SK-N-SH (cell line): ENCODE measurements around the gene AADACL4. TPM values are rescaled to one million over a fixed set of nuclear protein-coding genes. Genes with fewer than 3 reads are reported as not detected.

ENCODE experiments used
- CTCF ChIA-PET: fragments of 300-600, 350-600 bp; formaldehyde crosslinking; extraction: SDS; loops from one replicate; lab custom pipeline; 2021; lab: Yijun Ruan, JAX
- POLR2A ChIA-PET: fragments of 350-600 bp; sonication (Branson Sonifier 250); formaldehyde crosslinking; extraction: SDS; loops from one replicate; lab custom pipeline; 2020; ENCODE audit warnings: antibody characterized with exemption, inconsistent platforms; lab: Yijun Ruan, JAX
- DNase-seq: peaks from one replicate; pipeline ENCODE4 v3.0.0; 2012
- H2AFZ ChIP-seq: fragments of 200-600 bp; sonication (generic); 2 replicates; pipeline ENCODE4 v1.8.1; 2016; ENCODE audit warnings: antibody characterized with exemption, mild to moderate bottlenecking, low read depth
- H3F3A ChIP-seq: fragments of 200-600 bp; sonication (generic); replicated peaks from 2 replicates; pipeline ENCODE3; 2016; ENCODE audit warnings: antibody characterized with exemption, mild to moderate bottlenecking; ENCODE audit not compliant: insufficient read depth
- H3K27ac ChIP-seq, 2 experiments: fragments of 200-500 bp in 1 of 2; fragments of 200-600 bp in 1 of 2; sonication (Bioruptor generic) in 1 of 2; sonication (generic), shearing (Covaris generic) in 1 of 2; 2 replicates each; pipeline versions ENCODE4 v1.5.1 to v1.6.1; 2014 to 2016; ENCODE audit warnings: low read depth in 2 of 2, inconsistent platforms in 1 of 2, low read length in 1 of 2, mild to moderate bottlenecking in 1 of 2, mixed read lengths in 1 of 2
- H3K27me3 ChIP-seq: fragments of 200-600 bp; sonication (generic), shearing (Covaris generic); 2 replicates; pipeline ENCODE4 v1.6.1; 2016; ENCODE audit warnings: mixed run types; ENCODE audit not compliant: insufficient read depth
- H3K36me3 ChIP-seq, 2 experiments: fragments of 200-500 bp in 1 of 2; fragments of 200-600 bp in 1 of 2; sonication (Bioruptor generic) in 1 of 2; sonication (generic) in 1 of 2; replicated peaks in 1 of 2; 2 replicates each; pipeline versions ENCODE3 to v1.5.1; 2014 to 2016; ENCODE audit warnings: low read length in 1 of 2, mild to moderate bottlenecking in 1 of 2; ENCODE audit not compliant: insufficient read depth in 2 of 2, control insufficient read depth in 1 of 2
- H3K4me1 ChIP-seq, 2 experiments: fragments of 200-500 bp in 1 of 2; fragments of 200-600 bp in 1 of 2; sonication (Bioruptor generic) in 1 of 2; sonication (generic), shearing (Covaris generic) in 1 of 2; 2 replicates each; pipeline versions ENCODE4 v1.5.1 to v1.6.1; 2014 to 2016; ENCODE audit warnings: low read depth in 1 of 2, low read length in 1 of 2, mixed run types in 1 of 2; ENCODE audit not compliant: insufficient read depth in 2 of 2, control insufficient read depth in 1 of 2
- H3K4me2 ChIP-seq: fragments of 200-600 bp; sonication (generic), shearing (Covaris generic); 2 replicates; pipeline ENCODE4 v1.6.1; 2017; ENCODE audit warnings: mixed run types
- H3K4me3 ChIP-seq, 2 experiments: fragments of 200-500 bp in 1 of 2; fragments of 200-600 bp in 1 of 2; sonication (Bioruptor generic) in 1 of 2; sonication (generic), shearing (Covaris generic) in 1 of 2; 2 replicates each; pipeline versions ENCODE4 v1.5.1 to v1.8.1; 2014 to 2016; ENCODE audit warnings: low read depth in 2 of 2, inconsistent platforms in 1 of 2, low read length in 1 of 2, mild to moderate bottlenecking in 1 of 2, mixed read lengths in 1 of 2, moderate library complexity in 1 of 2
- H3K79me2 ChIP-seq: fragments of 200-600 bp; sonication (generic); 2 replicates; pipeline ENCODE4 v1.8.1; 2017; ENCODE audit warnings: mild to moderate bottlenecking; ENCODE audit not compliant: insufficient read depth
- H3K9ac ChIP-seq: fragments of 200-600 bp; sonication (generic); 2 replicates; pipeline ENCODE4 v1.6.1; 2017; ENCODE audit warnings: mixed run types
- H3K9me2 ChIP-seq: fragments of 200-600 bp; sonication (generic); 2 replicates; pipeline ENCODE4 v1.6.1; 2017; ENCODE audit warnings: mixed run types
- H3K9me3 ChIP-seq: fragments of 200-600 bp; sonication (generic); 2 replicates; pipeline ENCODE4 v1.6.1; 2017; ENCODE audit warnings: mixed run types, mild to moderate bottlenecking, moderate library complexity
- H4K20me1 ChIP-seq: fragments of 200-600 bp; sonication (generic); 2 replicates; pipeline ENCODE4 v1.6.1; 2017; ENCODE audit warnings: mild to moderate bottlenecking, mixed run types; ENCODE audit not compliant: insufficient read depth
- CHD2 ChIP-seq: fragments of 150-350 bp; IDR thresholded peaks from 2 replicates; pipeline ENCODE4 v1.6.1; 2018; ENCODE audit warnings: low read length; ENCODE audit not compliant: partially characterized antibody
- ELF1 ChIP-seq: IDR thresholded peaks from 2 replicates; pipeline ENCODE4 v1.4.0; 2012
- FOSL2 ChIP-seq: IDR thresholded peaks from 2 replicates; pipeline ENCODE4 v1.4.0; 2012; ENCODE audit warnings: low read depth, mild to moderate bottlenecking, moderate library complexity, borderline replicate concordance
- GABPA ChIP-seq: IDR thresholded peaks from 2 replicates; pipeline ENCODE4 v1.4.0; 2012; ENCODE audit warnings: low read depth, mild to moderate bottlenecking
- JUND ChIP-seq: IDR thresholded peaks from 2 replicates; pipeline ENCODE4 v1.4.0; 2012
- MXI1 ChIP-seq: IDR thresholded peaks from 2 replicates; pipeline ENCODE4 v1.6.1; 2012; ENCODE audit warnings: mild to moderate bottlenecking, low read depth, low read length, improper control_type of control experiment
- NFIC ChIP-seq: IDR thresholded peaks from 2 replicates; pipeline ENCODE4 v1.4.0; 2012; ENCODE audit warnings: borderline replicate concordance
- NRF1 ChIP-seq: IDR thresholded peaks from 2 replicates; pipeline ENCODE4 v1.6.1; 2012; ENCODE audit warnings: low read depth, mild to moderate bottlenecking, low read length
- POLR2AphosphoS5 ChIP-seq: IDR thresholded peaks from 2 replicates; pipeline ENCODE4 v1.6.1; 2012; ENCODE audit warnings: low read depth, low read length
- REST ChIP-seq: IDR thresholded peaks from 2 replicates; pipeline ENCODE4 v1.6.1; 2012; ENCODE audit warnings: mild to moderate bottlenecking, low read depth, low read length, moderate library complexity
- RFX5 ChIP-seq: IDR thresholded peaks from 2 replicates; pipeline ENCODE4 v1.6.1; 2012; ENCODE audit warnings: mild to moderate bottlenecking, improper control_type of control experiment, low read length
- SIN3A ChIP-seq: IDR thresholded peaks from 2 replicates; pipeline ENCODE4 v1.6.1; 2012; ENCODE audit warnings: low read depth, mild to moderate bottlenecking, low read length, moderate library complexity, borderline replicate concordance
- SMC3 ChIP-seq: IDR thresholded peaks from 2 replicates; pipeline ENCODE4 v1.6.1; 2012; ENCODE audit warnings: low read depth, low read length, improper control_type of control experiment
- USF2 ChIP-seq: fragments of 150-350 bp; IDR thresholded peaks from 2 replicates; pipeline ENCODE4 v1.6.1; 2017; ENCODE audit warnings: antibody characterized with exemption, low read length, low read depth, borderline replicate concordance
- YY1 ChIP-seq: IDR thresholded peaks from 2 replicates; pipeline ENCODE4 v1.4.0; 2012; ENCODE audit warnings: low read depth, mild to moderate bottlenecking
- WGBS: methylation state at CpG from one replicate; pipeline ENCODE4 v1.1.6; 2017; ENCODE audit warnings: low lambda C conversion rate; 5-methylcytosine and 5-hydroxymethylcytosine counted together
- polyA plus RNA-seq, 3 experiments: library from polyadenylated mRNA; depleted of rRNA; stranded (reverse); fragments of >200 nt; gene quantifications; 2 replicates each; pipeline ENCODE4 v1.2.3, GENCODE V29; 2012
- TF ChIP-seq, protein P1 (sequence below): IDR thresholded peaks from 2 replicates; pipeline ENCODE4 v1.4.0; 2012; ENCODE audit warnings: low read depth, borderline replicate concordance
- TF ChIP-seq, protein P2 (sequence below): fragments of 150-350 bp; IDR thresholded peaks from 2 replicates; pipeline ENCODE4 v1.6.1; 2016; ENCODE audit warnings: mild to moderate bottlenecking, low read depth, low read length
- TF ChIP-seq, protein P3 (sequence below): fragments of 200-600 bp; sonication (generic); IDR thresholded peaks from 2 replicates; pipeline ENCODE4 v1.6.1; 2017; ENCODE audit warnings: antibody characterized with exemption, mild to moderate bottlenecking, moderate library complexity

AADACL4 gene
- polyA plus RNA-seq, 1 of the 3 experiments (the other 2 are of a cell fraction): 0.59 TPM

DNA sequence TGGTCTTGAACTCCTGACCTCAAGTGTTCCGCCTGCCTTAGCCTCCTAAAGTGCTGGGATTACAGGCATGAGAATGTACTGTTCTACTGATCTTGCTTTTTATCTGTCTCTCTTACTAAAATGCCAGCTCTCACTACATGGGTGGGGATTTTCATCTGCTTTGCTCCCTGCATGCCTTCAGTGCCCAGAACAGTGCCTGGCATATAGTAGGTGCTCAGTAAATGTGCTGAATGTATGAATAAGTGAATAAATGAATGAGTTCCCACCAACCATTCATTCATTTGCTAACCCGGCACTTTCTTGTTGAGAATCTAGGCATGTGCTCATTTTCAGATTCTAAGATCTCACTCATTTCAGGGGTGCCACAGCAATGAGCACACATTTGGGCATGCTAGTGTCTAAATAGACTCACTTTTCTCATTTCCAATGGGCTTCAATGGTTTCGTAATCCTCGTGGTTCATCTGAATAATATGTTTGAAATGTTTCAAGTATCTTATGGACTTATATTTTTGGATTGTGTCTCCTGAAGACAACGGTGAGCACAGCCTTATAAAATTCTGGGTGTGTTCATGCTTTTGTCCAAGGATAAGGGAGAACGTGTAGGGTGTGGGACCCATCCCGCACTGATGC lies 33.5 kb upstream of the AADACL4 start:
- CTCF ChIA-PET: interaction anchor here (1.0 to 1.7 kb wide), 3 partner anchors 9 to 49 kb away, joined by 3 to 8 read pairs (median 5); no protein-coding TSS in a partner anchor
- no peak for TF ChIP-seq SIN3A
- no peak for TF ChIP-seq CHD2
- TF ChIP-seq POLR2AphosphoS5: no peak
- no peak for TF ChIP-seq NRF1
- no peak for TF ChIP-seq SMC3
- TF ChIP-seq FOSL2: no peak
- TF ChIP-seq YY1: no peak
- TF ChIP-seq, protein P1, sequence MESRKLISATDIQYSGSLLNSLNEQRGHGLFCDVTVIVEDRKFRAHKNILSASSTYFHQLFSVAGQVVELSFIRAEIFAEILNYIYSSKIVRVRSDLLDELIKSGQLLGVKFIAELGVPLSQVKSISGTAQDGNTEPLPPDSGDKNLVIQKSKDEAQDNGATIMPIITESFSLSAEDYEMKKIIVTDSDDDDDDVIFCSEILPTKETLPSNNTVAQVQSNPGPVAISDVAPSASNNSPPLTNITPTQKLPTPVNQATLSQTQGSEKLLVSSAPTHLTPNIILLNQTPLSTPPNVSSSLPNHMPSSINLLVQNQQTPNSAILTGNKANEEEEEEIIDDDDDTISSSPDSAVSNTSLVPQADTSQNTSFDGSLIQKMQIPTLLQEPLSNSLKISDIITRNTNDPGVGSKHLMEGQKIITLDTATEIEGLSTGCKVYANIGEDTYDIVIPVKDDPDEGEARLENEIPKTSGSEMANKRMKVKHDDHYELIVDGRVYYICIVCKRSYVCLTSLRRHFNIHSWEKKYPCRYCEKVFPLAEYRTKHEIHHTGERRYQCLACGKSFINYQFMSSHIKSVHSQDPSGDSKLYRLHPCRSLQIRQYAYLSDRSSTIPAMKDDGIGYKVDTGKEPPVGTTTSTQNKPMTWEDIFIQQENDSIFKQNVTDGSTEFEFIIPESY: no peak
- no peak for TF ChIP-seq NFIC
- no peak for TF ChIP-seq REST
- TF ChIP-seq ELF1: no peak
- no peak for TF ChIP-seq RFX5
- no peak for TF ChIP-seq MXI1
- TF ChIP-seq, protein P2, sequence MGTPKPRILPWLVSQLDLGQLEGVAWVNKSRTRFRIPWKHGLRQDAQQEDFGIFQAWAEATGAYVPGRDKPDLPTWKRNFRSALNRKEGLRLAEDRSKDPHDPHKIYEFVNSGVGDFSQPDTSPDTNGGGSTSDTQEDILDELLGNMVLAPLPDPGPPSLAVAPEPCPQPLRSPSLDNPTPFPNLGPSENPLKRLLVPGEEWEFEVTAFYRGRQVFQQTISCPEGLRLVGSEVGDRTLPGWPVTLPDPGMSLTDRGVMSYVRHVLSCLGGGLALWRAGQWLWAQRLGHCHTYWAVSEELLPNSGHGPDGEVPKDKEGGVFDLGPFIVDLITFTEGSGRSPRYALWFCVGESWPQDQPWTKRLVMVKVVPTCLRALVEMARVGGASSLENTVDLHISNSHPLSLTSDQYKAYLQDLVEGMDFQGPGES: no peak
- no peak for TF ChIP-seq USF2
- TF ChIP-seq, protein P3, sequence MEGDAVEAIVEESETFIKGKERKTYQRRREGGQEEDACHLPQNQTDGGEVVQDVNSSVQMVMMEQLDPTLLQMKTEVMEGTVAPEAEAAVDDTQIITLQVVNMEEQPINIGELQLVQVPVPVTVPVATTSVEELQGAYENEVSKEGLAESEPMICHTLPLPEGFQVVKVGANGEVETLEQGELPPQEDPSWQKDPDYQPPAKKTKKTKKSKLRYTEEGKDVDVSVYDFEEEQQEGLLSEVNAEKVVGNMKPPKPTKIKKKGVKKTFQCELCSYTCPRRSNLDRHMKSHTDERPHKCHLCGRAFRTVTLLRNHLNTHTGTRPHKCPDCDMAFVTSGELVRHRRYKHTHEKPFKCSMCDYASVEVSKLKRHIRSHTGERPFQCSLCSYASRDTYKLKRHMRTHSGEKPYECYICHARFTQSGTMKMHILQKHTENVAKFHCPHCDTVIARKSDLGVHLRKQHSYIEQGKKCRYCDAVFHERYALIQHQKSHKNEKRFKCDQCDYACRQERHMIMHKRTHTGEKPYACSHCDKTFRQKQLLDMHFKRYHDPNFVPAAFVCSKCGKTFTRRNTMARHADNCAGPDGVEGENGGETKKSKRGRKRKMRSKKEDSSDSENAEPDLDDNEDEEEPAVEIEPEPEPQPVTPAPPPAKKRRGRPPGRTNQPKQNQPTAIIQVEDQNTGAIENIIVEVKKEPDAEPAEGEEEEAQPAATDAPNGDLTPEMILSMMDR: no peak
- TF ChIP-seq GABPA: no peak
- TF ChIP-seq JUND: no peak
- no peak overlapping the region for H3K4me2 ChIP-seq

More for the DNA sequence above, 33.5 kb upstream of the AADACL4 start:
- peaks cover 0 to 7% of the 10 kb centered on the region in 2 experiments for H3K36me3 ChIP-seq
- H3K79me2 ChIP-seq: no peaks in the 10 kb centered on the region
- POLR2A ChIA-PET: no interaction called here
- no peaks in the 10 kb centered on the region for H4K20me1 ChIP-seq
- no peaks in the 10 kb centered on the region for H3K9me3 ChIP-seq
- WGBS: 86% methylated on average over 7 of the region's 7 CpGs
- no peak overlapping the region for H3K27ac ChIP-seq
- H3K9ac ChIP-seq: no peak overlapping the region
- no peaks in the 10 kb centered on the region for H3K9me2 ChIP-seq
- no peaks in the 10 kb centered on the region for H3F3A ChIP-seq
- no peak overlapping the region for H2AFZ ChIP-seq
- DNase-seq: no peak
- peaks cover 0 to 8% of the 10 kb centered on the region in 2 experiments; a peak in 1 of 4 replicates for H3K4me1 ChIP-seq
- no peak overlapping the region for H3K4me3 ChIP-seq
- H3K27me3 ChIP-seq: no peaks in the 10 kb centered on the region
